Caco-2 (cell line): ENCODE data around the gene PPP1R9B. TPM values are rescaled to one million over a fixed set of nuclear protein-coding genes. Genes with fewer than 3 reads are reported as not detected.

ENCODE experiments used
- BruUV-seq: library from RNA; stranded (reverse); fragments of 400-500 nt; replicated peaks from 2 replicates; lab custom pipeline; 2021; lab: Mats Ljungman, UMichigan
- CTCF ChIA-PET: fragments of 300-600 bp; sonication (Branson Sonifier 250); formaldehyde crosslinking; loops from one replicate; lab custom pipeline; 2022; ENCODE audit warnings: antibody characterized with exemption; lab: Charles Lee
- POLR2A ChIA-PET: fragments of 300-600 bp; sonication (Branson Sonifier 250); formaldehyde crosslinking; loops from one replicate; lab custom pipeline; 2022; ENCODE audit warnings: antibody characterized with exemption; lab: Charles Lee
- DNase-seq, 2 experiments: peaks; one replicate each; pipeline versions ENCODE4 v3.0.0 to v3.0.0-alpha.2; 2020 to 2022
- H3K27me3 ChIP-seq: replicated peaks from 2 replicates; pipeline ENCODE4 v1.6.0; 2011; ENCODE audit warnings: low read length; ENCODE audit not compliant: control insufficient read depth, insufficient read depth
- H3K36me3 ChIP-seq: 2 replicates; pipeline ENCODE4 v1.5.1; 2011; ENCODE audit warnings: low read length; ENCODE audit not compliant: control insufficient read depth, insufficient read depth
- H3K4me1 ChIP-seq: fragments of 250-450 bp; sonication (Bioruptor Pico); 2 replicates; pipeline ENCODE4 v1.5.1; 2020; ENCODE audit warnings: mild to moderate bottlenecking
- H3K4me3 ChIP-seq: 2 replicates; pipeline ENCODE4 v1.5.1; 2011; ENCODE audit warnings: low read depth, mild to moderate bottlenecking, control low read depth, low read length
- H3K9me3 ChIP-seq: fragments of 250-450 bp; sonication (Bioruptor Pico); 2 replicates; pipeline ENCODE4 v1.5.1; 2020; ENCODE audit warnings: mild to moderate bottlenecking, moderate library complexity
- H3K27ac Mint-ChIP-seq: one replicate; pipeline ENCODE4 v1.8.0; 2022; ENCODE audit warnings: mixed read lengths; ENCODE audit not compliant: unreplicated experiment
- H3K27me3 Mint-ChIP-seq: one replicate; pipeline ENCODE4 v1.8.0; 2022; ENCODE audit warnings: mixed read lengths; ENCODE audit not compliant: insufficient read depth, unreplicated experiment
- H3K36me3 Mint-ChIP-seq: one replicate; pipeline ENCODE4 v1.8.0; 2022; ENCODE audit warnings: mild to moderate bottlenecking, mixed read lengths; ENCODE audit not compliant: insufficient read depth, unreplicated experiment
- H3K4me1 Mint-ChIP-seq: one replicate; pipeline ENCODE4 v1.8.0; 2022; ENCODE audit warnings: low read depth, mixed read lengths; ENCODE audit not compliant: unreplicated experiment
- H3K4me3 Mint-ChIP-seq: one replicate; pipeline ENCODE4 v1.8.0; 2022; ENCODE audit warnings: mild to moderate bottlenecking, moderate library complexity, mixed read lengths; ENCODE audit not compliant: unreplicated experiment
- H3K9me3 Mint-ChIP-seq: one replicate; pipeline ENCODE4 v1.8.0; 2022; ENCODE audit warnings: mixed read lengths; ENCODE audit not compliant: unreplicated experiment
- intact Hi-C: fragments of 100-400 bp; cut with micrococcal nuclease; formaldehyde crosslinking; loops from one replicate; pipeline ENCODE4 v1.10.0; 2022; ENCODE audit not compliant: unreplicated experiment
- total RNA-seq: library from RNA; stranded (reverse); gene quantifications from 2 replicates; pipeline ENCODE4 v1.2.3, GENCODE V29; 2022
- TF ChIP-seq, protein P1 (sequence below), 2 experiments: fragments of 200-600 bp in 1 of 2; IDR thresholded peaks; 1 replicate in 1 of 2; 2 replicates in 1 of 2; pipeline versions ENCODE4 v1.5.1 to v1.8.0; 2011 to 2022; ENCODE audit warnings: antibody characterized with exemption in 1 of 2, control low read depth in 1 of 2, inconsistent platforms in 1 of 2, low read depth in 1 of 2, low read length in 1 of 2, mild to moderate bottlenecking in 1 of 2, moderate library complexity in 1 of 2; ENCODE audit not compliant: insufficient read depth in 1 of 2, severe bottlenecking in 1 of 2, unreplicated experiment in 1 of 2

Gene PPP1R9B
- total RNA-seq, 1 experiment from 2014 or later, result 74.8 TPM

DNA sequence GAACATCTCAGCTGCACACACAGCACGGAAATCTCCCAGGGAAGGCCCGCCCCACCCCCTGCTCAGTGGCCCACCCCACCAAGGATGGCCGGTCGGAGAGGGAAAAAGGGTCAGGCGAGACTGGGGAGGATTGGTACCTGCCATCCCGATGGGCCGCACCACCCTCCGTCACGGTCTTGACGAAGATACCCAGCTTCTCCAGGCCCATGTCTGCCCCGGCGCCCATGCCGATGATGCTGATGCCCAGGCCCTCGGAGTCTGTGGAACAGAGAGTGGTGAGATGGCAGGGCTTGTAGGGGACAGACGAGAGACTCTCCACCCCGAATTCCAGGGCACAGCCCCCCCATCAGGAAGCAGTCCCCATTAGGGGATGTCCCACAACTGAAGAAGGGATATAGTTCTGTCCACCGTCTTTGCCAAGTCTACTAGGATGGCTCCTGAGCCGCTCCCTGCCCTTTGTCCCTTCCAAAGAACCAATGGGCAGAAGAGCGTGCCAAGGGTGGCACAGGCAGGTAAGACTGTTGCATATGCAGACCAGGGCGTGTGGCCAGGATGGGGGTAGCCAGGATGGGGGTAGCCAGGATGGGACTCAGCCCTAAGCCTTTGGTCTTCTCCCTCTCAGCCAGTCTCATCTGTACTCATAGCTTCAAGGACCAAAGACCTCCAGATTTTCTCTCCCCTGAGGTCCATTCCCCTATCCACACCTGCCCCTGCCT is 6.9 kb downstream of the PPP1R9B start:
- TF ChIP-seq, protein P1, sequence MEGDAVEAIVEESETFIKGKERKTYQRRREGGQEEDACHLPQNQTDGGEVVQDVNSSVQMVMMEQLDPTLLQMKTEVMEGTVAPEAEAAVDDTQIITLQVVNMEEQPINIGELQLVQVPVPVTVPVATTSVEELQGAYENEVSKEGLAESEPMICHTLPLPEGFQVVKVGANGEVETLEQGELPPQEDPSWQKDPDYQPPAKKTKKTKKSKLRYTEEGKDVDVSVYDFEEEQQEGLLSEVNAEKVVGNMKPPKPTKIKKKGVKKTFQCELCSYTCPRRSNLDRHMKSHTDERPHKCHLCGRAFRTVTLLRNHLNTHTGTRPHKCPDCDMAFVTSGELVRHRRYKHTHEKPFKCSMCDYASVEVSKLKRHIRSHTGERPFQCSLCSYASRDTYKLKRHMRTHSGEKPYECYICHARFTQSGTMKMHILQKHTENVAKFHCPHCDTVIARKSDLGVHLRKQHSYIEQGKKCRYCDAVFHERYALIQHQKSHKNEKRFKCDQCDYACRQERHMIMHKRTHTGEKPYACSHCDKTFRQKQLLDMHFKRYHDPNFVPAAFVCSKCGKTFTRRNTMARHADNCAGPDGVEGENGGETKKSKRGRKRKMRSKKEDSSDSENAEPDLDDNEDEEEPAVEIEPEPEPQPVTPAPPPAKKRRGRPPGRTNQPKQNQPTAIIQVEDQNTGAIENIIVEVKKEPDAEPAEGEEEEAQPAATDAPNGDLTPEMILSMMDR (IDR thresholded peaks at IDR 0.05; ENCODE audit: insufficient read depth in 1 of 2, low read depth in 1 of 2, low read length in 1 of 2, severe bottlenecking in 1 of 2, unreplicated experiment in 1 of 2), result no peak
- Histone ChIP-seq H3K9me3 (no peaks in the 10 kb centered on the region), H3K36me3 (peaks cover 30% of the 10 kb centered on the region), H3K4me1 (peaks cover 25% of the 10 kb centered on the region), H3K4me3 (no peak overlapping the region), H3K27me3 (no peaks in the 10 kb centered on the region)
- CTCF ChIA-PET, result interaction anchor here (0.7 to 3.9 kb wide), 3 partner anchors 18 to 28 kb away, joined by 4 to 13 read pairs (median 11); no protein-coding TSS in a partner anchor
- H3K27me3 Mint-ChIP-seq, result no peaks in the 10 kb centered on the region
- H3K27ac Mint-ChIP-seq, result no peak overlapping the region
- no peak overlapping the region for H3K4me3 Mint-ChIP-seq
- POLR2A ChIA-PET, result no interaction called here
- peaks cover 21% of the 10 kb centered on the region for H3K4me1 Mint-ChIP-seq
- no peak for DNase-seq
- intact Hi-C loops, result no loop called here
- H3K36me3 Mint-ChIP-seq, result peaks cover 40% of the 10 kb centered on the region
- no TSS peak for BruUV-seq
- H3K9me3 Mint-ChIP-seq, result no peaks in the 10 kb centered on the region

DNA sequence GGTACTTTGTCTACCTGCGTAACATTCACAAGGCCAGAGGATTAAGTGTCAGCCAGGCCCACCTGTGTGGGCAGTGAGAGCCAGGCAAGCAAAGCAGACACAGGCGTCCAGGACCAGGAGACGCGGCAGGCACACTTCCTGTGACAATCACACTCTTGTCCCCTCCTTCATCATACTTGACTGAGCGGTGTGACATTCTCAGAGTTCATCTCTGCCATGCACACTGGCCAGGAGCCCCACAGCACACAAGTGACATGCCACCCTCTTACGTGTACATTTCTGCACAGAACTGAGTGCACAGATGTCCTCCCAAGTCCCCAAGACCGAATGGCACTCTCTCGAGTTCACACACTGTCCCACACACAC is 8.7 kb downstream of the PPP1R9B start:
- H3K27me3 Mint-ChIP-seq, result no peaks in the 10 kb centered on the region
- H3K27me3 ChIP-seq, result no peaks in the 10 kb centered on the region
- DNase-seq, result no peak
- no peak overlapping the region for H3K4me3 Mint-ChIP-seq
- H3K4me1 Mint-ChIP-seq, result peaks cover 3% of the 10 kb centered on the region
- no peaks in the 10 kb centered on the region for H3K9me3 Mint-ChIP-seq
- BruUV-seq, result no TSS peak
- peaks cover 40% of the 10 kb centered on the region for H3K36me3 ChIP-seq
- H3K9me3 ChIP-seq, result no peaks in the 10 kb centered on the region
- H3K36me3 Mint-ChIP-seq, result peaks cover 54% of the 10 kb centered on the region
- H3K4me3 ChIP-seq, result no peak overlapping the region
- no peak overlapping the region for H3K27ac Mint-ChIP-seq
- ChIA-PET POLR2A (no interaction called here), CTCF (interaction anchor here (0.6 to 3.9 kb wide), 5 partner anchors 10 to 580 kb away, joined by 4 to 11 read pairs (median 6); no protein-coding TSS in a partner anchor)
- peaks cover 6% of the 10 kb centered on the region; the same call in 1 of the 2 replicates for H3K4me1 ChIP-seq
- TF ChIP-seq, protein P1 (IDR thresholded peaks at IDR 0.05; ENCODE audit: insufficient read depth in 1 of 2, low read depth in 1 of 2, low read length in 1 of 2, severe bottlenecking in 1 of 2, unreplicated experiment in 1 of 2), result no peak
- intact Hi-C loops, result loop anchor here (2.0 kb wide), 2 partner anchors 189 to 261 kb away; no protein-coding TSS in a partner anchor

- DNase-seq, result no peak
- peaks cover 4% of the 10 kb centered on the region for H3K4me1 Mint-ChIP-seq
- no peaks in the 10 kb centered on the region for H3K9me3 Mint-ChIP-seq
- TF ChIP-seq, protein P1 (IDR thresholded peaks at IDR 0.05; ENCODE audit: insufficient read depth in 1 of 2, low read depth in 1 of 2, low read length in 1 of 2, severe bottlenecking in 1 of 2, unreplicated experiment in 1 of 2), result no peak
- H3K27ac Mint-ChIP-seq, result no peak overlapping the region
- H3K4me3 Mint-ChIP-seq, result no peak overlapping the region
- ChIA-PET CTCF (interaction anchor here (0.6 to 3.9 kb wide), 8 partner anchors 10 to 579 kb away, joined by 3 to 11 read pairs (median 4); no protein-coding TSS in a partner anchor), POLR2A (no interaction called here)
- no peaks in the 10 kb centered on the region for H3K27me3 Mint-ChIP-seq
- no peaks in the 10 kb centered on the region for H3K9me3 ChIP-seq
- no peak overlapping the region for H3K4me3 ChIP-seq
- peaks cover 59% of the 10 kb centered on the region for H3K36me3 Mint-ChIP-seq
- 0 out of 2 replicates have a peak, but pooled peaks cover under 1% of the 10 kb centered on the region for H3K4me1 ChIP-seq
- peaks cover 42% of the 10 kb centered on the region for H3K36me3 ChIP-seq
- intact Hi-C loops, result loop anchor here (2.0 kb wide), 2 partner anchors 188 to 260 kb away; no protein-coding TSS in a partner anchor
- BruUV-seq, result no TSS peak
- no peaks in the 10 kb centered on the region for H3K27me3 ChIP-seq
Observed at GRCh38 chr17:50141026-50141744, 9.3 kb downstream of the PPP1R9B start.
